ENCODE measurements around the gene GPI.

Gene GPI

DNA sequence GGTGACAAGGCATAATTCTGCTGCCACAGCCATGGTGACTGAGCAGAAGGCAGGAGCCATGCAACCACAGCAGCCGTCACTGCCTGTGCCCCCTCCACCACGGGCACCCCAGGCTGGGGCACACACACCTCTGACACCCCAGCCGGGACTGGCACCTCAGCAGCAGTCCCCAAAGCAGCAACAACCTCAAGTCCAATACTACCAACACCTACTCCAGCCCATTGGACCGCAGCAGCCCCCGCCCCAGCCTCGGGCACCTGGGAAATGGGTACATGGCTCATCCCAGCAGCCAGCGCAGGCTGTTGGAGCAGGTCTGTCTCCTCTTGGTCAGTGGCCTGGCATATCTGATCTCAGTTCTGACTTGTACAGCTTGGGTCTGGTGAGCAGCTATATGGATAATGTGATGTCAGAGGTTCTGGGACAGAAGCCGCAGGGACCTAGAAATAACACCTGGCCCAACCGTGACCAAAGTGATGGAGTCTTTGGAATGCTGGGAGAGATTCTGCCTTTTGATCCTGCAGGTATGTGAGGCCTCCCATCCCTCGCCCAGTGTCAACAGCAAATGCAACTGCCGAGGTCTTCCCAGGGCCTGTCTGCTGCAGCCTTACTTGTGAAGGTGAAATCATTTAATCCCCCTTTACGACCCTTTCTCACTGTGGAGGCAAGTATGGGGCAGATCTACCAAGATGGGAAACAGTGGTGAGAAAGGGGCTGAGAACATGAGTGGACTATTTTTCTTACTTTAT is 22.9 kb upstream of the GPI start:
- DNase-seq (ENCODE audit: low spot score), result no peak

DNA sequence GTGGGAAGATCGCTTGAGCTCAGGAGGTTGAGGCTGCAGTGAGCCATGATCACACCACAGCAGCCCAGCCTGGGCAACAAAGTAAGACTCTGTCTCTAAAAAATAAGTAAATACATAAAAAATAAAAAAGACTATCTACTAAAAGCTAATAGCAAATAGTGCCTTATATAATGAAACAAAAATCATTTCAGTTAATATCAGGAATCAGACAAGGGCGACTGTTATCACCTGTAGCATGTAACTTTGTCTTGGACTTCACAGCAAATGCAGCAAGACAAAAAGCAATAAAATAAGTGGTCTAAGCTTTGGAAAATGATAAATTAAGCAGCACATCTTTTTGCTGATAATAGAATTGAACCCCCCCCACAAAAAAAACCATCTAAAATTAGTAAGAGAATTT is 21.2 kb upstream of the GPI start:
- DNase-seq (ENCODE audit: low spot score), result no peak

DNA sequence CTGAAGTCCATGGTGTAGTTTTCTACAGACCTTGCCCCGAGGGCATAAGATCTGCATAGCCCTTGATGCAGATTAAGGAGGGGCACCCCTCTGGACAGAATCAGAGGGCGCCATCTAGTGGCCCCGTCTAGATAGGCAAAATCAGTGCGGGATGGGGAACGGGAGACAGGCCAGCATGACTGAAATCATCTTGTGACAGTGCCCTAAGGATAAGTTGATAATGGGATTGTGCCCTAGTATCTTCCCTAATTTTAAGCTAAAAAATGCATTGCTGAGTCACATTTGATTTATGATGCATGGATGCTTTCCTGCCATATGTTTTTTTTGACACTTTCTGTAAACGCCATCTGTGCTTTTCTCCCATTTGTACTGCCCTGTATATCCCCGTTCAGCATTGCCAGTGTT is 19.0 kb upstream of the GPI start:
- DNase-seq (ENCODE audit: low spot score), result peak; percentile 90

DNA sequence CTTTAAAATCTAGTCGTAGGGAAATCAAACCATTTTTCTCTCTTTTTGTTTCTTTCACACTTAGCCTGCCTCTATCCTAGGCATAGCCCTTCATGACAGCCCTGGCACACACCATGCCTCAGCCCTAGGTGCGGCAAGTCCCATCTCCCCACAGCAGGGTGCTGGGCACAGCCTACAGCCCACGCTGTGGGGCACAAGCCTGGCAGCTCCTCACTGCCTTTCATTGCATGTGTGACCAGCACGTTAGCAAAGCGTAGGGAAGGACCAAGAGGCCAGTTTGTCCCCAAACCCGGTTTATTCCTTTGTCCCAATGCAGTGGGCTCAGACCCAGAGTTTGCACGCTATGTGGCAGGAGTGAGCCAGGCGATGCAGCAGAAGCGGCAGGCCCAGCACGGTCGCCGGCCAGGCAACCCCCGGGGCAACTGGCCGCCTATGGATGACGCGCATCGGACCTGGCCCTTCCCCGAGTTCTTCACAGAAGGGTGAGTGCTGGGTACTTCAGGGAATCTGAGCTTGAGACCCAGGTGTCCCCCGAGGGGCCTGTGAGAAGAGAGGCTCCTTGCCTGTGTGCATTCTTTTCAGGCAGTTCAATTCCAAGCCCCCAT is 17.3 kb upstream of the GPI start:
- no peak for DNase-seq (ENCODE audit: low spot score)

DNA sequence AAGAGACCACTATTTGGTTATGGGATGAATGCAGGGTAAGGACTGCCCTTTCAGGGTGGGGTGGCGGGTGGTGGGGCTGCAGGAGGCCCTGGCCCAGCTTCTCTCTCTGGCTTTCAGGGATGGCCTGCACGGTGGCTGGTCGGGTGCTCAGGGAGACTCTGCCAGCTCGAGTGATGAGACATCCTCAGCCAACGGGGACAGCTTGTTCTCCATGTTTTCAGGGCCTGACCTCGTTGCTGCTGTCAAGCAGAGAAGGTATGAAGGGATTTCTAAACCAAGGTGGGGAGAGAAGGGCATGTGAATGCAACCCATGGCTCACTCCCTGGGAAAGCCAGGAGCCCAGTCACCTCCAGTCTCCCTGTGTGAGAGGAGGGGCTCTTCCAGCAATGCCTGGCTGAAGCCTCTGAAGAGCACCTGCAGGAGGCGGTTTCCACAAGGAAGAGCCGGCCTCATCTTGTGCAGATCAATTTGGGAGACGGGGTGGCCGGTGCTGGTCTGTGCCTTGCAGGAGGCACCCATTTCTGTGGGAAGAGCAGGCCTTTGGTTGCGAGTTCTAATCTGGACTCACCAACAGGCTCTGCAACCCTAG is 16.0 kb upstream of the GPI start:
- no peak for DNase-seq (ENCODE audit: low spot score)

DNA sequence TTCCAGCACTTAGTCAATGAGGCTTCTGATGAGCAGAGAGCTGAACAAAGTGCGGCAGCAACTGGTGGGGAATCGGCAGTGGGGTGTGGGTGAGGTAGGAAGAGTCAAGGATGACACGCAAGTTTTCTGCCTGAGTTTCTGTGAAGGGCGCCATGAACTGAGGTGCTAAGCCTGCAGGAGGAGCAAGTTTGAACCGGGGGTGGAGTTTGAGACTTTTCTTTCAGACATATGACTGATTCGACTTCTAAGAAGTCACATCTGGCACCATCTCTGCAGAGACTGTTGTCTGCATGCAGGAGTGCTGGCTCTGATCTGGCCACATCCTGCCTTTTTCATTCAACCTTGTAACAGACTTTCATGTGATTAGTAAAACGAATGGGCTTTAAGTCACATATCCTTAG is 14.8 kb upstream of the GPI start:
- no peak for DNase-seq (ENCODE audit: low spot score)

DNA sequence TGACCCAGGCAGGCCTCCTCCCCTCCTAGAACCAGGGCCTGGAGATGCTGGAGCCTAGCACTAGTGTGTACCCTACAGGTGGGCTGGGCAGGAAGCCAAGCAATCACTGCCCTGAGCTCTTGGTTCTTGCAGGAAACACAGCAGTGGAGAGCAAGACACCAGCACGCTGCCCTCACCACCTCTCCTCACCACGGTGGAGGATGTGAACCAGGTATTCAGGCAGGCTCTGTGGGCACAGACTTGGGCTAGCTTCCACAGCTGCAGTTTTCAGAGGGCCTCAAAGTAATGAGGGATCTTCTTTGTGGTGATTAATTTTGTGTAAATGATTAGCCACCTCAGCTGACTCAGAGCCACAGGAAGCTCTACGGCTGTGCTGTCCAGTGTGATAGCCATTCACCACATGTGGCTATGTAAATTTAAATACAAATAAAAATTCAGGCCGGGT is 13.6 kb upstream of the GPI start:
- no peak for DNase-seq (ENCODE audit: low spot score)

DNA sequence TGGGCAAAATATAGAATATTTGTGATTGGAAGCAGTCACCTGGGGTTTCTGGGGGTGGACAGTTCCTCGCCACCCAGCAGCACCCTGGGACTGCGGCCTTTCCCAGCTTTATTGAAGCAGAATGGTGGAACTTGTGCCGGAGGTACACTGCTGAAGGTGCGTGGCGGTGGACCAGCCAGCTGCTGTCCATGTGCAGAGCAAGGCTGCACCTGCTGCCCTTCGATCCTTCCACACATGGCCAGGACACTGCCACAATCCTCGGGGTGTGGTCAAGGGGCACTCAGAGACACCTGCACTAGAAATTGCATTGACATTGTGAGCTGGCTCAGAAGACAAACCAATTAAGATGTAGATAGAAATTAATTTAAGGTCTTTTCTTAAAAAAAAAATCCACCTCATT is 11.4 kb upstream of the GPI start:
- DNase-seq (ENCODE audit: low spot score), result no peak

DNA sequence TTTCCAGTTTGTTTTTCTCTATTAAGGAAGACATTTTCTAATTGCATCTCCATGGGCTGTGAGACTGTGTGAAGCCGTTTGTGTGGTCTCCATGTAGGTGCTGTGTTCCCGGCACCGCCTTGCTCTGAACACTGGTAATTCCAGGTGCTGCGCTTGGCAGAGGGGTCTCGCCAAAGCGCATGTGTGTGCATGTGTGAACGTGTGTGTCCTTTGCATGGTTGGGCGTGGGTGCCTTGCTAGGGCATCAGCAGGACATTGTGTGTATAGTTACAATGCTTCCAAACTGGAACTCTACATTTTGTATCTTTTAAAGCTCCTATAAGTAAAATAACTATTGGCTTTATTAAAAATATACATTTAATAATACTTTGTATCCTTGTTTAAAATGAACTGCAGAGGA is 9.8 kb upstream of the GPI start:
- no peak for DNase-seq (ENCODE audit: low spot score)

DNA sequence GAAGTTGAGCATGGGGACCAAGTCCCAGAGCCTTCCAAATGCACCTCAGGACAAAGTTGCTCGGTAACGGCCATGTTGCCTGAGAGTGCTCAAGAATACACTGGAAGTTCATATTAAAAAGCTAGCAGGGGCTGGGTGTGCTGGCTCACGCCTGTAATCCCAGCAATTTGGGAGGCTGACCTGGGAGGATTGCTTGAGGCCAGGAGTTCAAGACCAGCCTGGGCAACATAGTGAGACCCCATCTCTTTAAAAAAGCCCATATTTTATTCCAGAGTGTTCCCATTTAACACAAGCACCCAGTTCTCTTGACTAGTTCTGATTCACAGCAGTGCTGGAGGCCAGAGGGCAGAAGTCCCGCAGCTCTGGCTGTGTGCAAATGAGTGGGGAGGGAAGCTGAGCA is 8.1 kb upstream of the GPI start:
- DNase-seq (ENCODE audit: low spot score), result no peak

DNA sequence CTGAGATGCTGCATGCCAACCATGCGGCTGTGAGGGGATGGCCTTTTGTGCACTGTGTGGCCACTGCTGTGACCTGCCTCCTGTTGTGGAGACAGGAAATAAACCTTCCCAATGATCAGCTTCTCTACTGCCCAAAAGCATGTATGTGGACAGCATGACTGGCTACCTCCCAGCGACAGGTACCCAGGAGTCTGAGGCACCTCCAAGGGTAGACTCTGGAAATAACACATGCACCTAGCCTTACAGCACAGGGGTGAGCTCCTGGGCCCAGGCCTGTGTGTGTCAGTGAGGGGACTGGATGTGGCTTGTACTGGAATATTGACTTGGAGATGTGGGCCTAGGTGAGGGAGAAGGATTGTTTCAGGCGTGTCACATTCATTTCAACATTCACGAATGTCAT is 7.6 kb upstream of the GPI start:
- DNase-seq (ENCODE audit: low spot score), result no peak

DNA sequence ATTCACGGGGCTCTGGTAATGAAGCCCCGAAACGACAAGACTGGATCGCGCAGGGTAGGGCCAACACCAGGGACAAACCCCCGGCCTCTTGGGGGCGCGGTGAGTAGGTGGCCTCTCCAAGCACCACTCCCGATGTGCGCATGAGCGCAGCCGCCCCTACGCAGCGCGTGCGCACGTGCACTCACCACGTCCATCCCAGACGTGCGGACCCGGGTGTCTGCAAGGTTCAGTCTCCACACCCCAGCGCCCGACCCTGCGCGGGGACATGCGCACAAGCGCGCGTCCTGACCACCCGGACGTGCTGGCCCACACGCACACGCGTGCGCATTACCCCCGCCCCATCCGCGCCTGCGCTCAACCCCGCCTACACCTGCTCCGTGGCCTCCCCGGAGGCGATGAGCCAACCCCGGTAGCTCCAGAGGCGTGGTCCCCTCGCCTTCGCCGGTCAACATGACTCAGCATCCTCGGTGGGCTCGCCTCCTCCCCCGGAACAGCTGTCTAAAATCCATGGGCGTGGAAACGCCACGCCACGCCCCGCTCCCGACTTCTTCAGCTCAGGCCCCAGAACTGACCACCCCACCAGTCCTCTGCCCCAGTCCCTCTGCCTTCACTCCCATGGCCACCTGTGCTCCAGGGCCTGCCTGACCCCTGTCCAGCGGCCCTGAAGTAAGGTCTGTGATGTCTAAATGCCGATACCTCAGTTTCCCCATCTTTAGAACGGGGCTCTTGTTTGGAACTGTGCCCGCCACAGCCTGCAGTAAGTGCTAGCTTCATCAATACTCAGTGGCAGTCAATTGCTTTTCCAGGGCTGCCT is 5.6 kb upstream of the GPI start:
- DNase-seq (ENCODE audit: low spot score), result peak; percentile 99

DNA sequence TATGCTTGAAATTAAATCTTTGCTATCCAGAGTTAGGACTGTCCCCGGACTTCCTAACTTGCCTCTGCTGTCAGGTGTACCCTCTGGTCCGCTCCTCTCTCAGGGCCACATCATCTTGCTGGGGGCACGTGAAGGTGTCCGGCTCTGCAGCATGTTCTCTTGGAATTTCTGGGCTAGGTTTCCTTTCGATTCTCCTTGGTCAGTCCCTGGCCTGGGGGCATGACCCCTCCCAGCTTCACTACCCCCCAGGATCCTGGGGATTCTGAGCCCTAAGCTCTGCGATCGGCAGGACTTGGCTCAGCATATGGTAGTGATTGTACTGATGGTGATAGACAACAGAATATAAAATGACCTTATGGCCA is 5.1 kb upstream of the GPI start:
- DNase-seq (ENCODE audit: low spot score), result peak; percentile 21

DNA sequence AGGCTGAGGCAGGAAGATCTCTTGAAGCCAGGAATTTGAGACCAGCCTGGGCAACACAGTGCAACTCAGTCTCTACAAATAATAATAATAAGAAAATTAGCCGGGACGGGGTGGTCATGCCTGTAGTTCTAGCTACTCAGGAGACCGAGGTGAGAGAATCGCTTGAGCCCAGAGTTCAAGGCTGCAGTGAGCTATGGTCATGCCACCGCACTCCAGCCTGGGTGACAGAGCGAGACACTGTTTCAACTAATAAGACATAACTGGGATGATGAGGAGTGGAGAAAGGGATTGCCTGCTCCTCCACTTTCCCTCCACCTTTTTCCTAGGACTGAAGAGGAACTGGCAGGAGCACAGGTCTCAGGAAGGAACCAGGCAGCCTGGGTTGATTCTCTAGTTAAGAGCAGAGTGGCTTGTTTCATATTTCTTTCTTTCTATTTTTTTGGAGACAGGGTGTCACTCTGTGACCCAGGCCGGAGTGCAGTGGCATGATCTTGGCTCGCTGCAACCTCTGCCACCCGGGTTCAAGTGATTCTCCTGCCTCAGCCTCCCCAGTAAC is 4.6 kb upstream of the GPI start:
- no peak for DNase-seq (ENCODE audit: low spot score)

DNA sequence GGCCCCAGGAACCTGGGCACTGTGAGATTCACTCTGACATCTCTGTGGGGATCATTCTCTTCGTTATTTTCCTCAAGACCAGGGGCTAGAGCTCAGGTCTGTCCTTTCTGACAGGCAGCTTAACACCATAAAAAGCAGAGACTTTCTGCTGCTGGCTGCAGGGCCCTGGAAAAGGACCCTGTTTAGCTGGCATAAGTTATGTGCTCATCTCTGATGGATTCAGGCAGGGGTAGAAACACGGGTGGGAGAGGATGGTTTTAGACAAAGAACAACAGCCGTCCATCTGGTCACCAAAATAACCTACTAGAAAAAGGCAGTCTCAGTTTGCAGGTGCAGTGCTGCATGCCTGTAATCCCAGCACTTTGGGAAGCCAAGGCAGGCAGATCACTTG is 2.3 kb upstream of the GPI start:
- no peak for DNase-seq (ENCODE audit: low spot score)

DNA sequence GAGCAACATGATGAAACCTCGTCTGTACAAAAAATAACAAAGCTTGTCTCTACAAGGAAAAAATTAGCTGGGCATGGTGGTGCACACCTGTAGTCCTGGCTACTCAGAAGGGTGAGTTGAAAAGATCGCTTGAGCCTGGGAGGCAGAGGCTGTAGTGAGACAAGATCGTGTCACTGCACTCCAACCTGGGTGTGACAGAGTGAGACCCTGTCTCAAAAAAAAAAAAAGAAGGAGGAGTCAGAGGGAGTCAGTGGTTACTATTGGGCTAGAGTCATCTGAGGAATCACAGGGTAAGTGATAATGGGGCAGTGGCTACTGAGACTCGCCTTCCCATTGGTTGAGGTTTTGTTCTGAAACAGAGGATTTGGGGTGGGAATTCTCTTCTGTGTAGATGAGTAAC is 1.9 kb upstream of the GPI start:
- DNase-seq (ENCODE audit: low spot score), result no peak

DNA sequence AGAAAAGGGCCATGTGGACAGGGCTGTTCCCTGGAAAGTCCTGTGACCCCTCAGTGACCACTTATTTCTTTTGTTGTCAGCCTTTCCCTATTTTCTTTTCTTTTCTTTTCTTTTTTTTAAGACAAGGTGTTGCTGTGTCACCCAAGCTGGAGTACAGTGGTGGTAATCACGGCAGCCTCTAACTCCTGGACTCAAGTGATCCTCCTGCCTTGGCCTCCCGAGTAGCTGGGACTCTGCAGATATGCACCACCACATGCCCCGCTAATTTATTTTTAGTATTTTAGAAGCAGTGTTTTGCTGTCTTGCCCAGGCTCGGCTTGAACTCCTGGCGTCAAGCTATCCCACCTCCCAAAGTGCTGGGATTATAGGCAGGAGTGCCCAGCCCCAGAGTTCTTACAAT is 1.1 kb upstream of the GPI start:
- DNase-seq (ENCODE audit: low spot score), result no peak

DNA sequence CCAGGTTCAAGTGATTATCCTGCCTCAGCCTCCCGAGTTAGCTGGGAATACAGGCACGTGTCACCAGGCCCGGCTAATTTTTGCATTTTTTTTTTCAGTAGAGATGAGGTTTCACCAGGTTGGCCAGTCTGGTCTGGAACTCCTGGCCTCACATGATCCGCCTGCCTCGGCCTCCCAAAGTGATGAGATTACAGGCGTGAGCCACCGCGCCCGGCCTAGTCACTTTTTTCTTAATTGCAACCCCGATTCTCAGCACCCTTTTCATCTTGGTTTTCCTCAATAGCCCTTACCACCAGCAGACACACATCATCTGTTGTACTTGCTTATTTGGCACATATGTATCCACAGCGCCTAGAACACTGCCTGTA is 550 bp upstream of the GPI start:
- no peak for DNase-seq (ENCODE audit: low spot score)

DNA sequence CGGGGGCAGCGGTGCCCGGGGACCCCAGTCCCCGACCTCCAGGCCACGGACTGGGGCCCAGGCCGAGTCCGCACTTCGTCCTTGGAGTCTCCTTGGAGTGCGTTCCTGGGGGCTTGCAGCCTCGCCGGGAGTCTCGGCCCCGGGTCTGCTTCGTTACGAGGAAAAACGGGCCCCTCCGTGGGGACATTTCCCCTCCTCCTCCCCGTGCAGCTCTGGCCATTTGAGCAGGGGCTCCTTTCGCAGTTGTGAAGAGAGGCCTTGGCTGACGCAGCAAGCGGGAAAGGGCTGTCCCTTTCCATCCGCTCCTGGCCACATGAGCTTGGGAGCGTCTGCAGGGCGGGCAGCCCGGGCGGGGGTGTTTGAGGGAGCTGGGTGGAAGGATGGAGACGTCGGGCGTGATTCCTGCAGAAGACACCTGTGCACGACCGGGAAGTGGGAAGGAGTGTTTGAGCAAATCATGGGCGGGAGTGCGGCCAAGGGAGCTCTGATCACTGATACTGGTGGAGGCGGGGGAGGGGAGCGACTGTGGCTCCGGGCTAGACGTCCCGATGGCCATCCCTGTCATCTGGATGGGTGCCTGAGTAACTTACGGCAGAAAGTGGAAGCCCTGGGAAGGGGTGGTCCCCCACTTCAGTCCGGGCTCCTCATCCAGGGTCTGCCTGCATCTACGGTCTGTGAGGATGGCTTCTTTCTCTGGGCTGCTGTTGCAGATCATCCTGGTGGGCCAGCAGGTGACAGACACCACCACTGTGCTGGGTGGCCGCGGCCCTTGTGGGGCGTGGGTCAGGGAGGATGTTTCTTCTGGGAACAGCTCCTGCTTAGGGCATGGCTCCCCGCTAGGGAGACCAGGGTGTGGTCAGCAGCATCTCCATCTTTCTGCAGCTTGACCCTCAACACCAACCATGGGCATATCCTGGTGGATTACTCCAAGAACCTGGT is 736 bp downstream of the GPI start:
- peak; percentile 60 for DNase-seq (ENCODE audit: low spot score)

DNA sequence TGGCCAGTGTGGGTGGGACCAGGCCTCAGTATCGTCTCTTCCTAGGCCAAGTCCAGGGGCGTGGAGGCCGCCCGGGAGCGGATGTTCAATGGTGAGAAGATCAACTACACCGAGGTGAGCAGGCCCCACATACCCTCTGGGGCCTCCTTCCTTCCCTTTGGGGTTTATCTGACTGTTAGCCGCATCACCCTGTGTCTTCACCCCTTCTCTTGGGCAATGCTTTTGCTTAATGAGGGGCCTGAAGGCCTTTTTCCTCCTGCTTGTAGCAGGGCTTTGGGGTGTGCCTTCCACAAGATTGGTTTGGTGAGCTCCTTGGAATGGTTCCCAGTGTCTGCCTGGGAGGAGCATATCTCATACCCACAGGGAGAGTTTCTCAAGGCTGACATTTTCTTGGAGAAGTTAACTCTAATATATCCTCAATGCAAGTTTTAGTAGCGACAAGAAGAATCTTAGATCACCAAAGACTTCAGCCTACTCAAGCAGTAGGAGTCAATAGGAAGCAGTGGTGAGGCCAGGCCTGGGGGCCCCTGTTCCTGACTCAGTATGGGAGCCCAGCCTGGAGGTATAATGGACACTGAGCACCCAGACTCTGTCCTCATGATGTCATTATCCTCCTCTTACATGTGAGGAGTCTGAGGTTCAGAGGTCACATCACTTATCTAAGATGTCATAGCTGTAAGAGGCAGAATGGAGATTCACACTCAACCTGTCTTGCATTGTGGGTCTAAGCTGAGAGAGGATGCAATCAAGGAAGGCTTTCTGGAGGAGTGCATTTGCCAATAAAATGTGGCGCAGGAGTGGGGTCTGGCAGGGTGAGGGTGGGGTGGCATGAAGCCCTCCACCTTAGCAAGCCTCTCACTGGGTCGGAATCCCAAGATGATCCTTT is 2.0 kb downstream of the GPI start:
- DNase-seq (ENCODE audit: low spot score), result no peak

DNA sequence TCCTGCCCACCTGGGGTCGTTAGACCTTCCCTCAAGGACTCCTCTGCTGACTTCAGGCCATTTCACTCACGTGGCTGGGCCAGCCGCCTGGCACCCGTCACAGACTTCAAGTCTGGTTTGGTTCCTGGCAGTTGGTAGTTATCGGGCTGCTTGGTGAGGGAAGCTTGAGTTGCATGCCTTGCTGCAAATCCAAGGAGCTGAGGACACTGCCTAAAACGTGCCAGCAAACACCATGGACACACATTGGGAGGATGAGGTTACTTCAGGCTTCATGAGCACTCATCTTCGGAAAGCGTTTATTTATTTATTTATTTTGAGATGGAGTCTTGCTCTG is 2.6 kb downstream of the GPI start:
- no peak for DNase-seq (ENCODE audit: low spot score)

Data from D341Med (cell line).